GM20000 (cell line): ENCODE data around the gene SLC15A4.

Experiments
- DNase-seq: peaks from one replicate; pipeline ENCODE4 v3.0.0; 2012; ENCODE audit warnings: low spot score
- TF ChIP-seq, protein P1 (sequence below): IDR thresholded peaks from 2 replicates; pipeline ENCODE4 v1.5.1; 2012; ENCODE audit warnings: mild to moderate bottlenecking, control low read depth; ENCODE audit errors: extremely low read depth, missing control alignments

The SLC15A4 gene

DNA sequence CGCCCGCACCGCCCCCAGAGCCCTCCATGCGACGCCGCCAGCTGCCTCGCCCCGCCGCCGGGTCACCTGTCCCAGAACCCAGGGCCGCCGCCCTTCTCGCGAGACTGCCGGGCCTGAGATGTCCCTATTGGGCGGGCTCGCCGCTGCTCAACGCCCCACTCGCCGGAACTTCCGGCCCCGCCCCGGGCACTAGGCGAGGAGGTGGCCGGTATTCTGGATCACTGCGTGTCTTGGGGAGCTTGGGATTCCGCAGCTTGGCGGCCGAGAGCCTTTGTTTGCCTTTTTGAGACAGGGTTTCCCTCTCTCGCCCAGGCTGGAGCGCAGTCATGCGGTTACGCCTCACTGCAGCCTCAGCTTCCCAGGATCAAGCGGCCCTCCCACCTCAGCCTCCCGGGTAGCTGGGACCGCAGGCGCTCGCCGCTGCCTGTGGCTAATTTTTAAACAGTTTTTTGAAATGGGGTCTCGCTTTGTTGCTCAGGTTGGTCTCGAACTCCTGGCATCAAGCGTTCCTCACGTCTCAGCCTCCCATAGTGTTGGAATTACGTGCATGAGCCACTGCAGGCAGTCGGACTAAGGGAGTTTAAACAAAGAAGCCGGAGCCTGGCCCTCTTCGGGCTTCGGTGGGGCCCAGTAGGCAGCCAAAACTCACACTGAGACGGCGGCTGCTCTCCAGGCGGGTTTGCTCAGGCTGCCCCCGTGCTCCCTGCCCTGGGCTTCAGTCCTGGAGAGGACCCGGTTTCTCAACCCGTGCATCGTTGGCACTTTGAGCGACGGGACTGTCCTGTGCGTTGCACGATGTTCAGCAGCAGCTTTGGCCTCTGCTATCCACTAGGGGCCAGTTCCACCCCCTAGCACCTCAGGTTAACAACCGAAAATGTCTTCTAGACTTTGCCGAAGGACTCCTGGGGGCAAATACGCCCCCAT, at the start of gene SLC15A4:
TSS of gene SLC15A4 (minus strand) at position 43 of the 924 bp plus-strand sequence. CDS start at position 28, 15 bp downstream.
- peak; percentile 97 for DNase-seq
- TF ChIP-seq, protein P1, sequence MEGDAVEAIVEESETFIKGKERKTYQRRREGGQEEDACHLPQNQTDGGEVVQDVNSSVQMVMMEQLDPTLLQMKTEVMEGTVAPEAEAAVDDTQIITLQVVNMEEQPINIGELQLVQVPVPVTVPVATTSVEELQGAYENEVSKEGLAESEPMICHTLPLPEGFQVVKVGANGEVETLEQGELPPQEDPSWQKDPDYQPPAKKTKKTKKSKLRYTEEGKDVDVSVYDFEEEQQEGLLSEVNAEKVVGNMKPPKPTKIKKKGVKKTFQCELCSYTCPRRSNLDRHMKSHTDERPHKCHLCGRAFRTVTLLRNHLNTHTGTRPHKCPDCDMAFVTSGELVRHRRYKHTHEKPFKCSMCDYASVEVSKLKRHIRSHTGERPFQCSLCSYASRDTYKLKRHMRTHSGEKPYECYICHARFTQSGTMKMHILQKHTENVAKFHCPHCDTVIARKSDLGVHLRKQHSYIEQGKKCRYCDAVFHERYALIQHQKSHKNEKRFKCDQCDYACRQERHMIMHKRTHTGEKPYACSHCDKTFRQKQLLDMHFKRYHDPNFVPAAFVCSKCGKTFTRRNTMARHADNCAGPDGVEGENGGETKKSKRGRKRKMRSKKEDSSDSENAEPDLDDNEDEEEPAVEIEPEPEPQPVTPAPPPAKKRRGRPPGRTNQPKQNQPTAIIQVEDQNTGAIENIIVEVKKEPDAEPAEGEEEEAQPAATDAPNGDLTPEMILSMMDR, result no peak

DNA sequence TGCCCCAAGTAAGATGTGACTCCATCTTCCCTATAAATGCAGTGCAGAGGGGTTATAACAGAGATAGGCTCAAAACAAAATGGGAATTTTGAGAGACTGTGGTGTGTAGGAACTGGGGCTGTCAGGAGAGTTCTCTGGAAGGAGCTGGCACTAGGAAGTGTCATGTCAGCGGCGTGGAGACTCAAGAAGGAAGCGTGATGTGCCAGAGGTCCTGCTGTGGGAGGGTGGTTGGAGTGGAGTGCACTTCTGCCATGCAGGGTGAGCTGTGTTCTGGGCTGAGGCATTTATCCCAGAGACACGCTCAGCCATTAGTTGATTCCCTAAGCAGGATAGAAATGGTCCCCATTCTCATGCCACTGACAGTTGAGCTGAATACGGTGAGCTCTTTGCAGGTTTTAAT, 48.5 kb upstream of the SLC15A4 start:
- TF ChIP-seq, protein P1, result no peak

DNA sequence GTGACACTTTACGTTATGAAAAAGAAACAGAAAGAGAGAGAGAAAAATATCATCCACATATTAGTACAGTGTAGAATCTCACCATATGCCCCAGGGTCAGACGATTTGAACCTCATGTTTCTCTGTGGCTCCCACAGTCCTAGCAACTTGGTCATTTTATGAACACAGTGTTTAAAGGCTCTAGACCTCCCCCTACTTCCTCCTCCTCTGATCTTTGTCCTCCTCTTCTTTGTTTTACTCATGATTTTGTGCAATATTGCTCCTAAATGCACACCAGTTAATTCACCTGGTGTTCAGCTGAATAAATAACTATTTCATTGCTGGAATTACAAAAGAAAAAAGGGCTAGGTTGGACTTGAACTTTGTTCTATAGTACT, 47.7 kb upstream of the SLC15A4 start:
- TF ChIP-seq, protein P1, result no peak
- DNase-seq, result no peak

More for the DNA sequence above, 48.5 kb upstream of the SLC15A4 start:
- DNase-seq, result no peak

DNA sequence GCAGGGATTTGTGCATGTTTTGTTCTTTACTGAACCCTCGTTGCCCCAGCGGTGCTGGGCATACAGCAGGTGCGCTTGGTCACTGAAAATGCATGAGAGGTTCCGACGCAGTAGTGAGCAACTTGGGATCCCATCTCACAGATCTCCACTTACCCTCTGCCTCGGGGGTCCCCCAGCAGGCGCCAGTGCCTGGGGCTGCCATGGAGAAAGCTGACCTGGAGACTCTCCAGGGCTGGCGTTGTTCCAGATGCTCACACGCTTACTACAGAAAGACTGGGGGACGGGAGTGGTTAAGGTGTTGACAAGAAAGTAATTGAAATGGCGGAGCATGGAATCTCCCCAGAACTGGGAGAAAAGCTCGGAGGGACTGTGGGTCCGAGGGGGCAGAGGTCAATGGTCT, 43.7 kb upstream of the SLC15A4 start:
- DNase-seq, result no peak
- TF ChIP-seq, protein P1, result no peak

DNA sequence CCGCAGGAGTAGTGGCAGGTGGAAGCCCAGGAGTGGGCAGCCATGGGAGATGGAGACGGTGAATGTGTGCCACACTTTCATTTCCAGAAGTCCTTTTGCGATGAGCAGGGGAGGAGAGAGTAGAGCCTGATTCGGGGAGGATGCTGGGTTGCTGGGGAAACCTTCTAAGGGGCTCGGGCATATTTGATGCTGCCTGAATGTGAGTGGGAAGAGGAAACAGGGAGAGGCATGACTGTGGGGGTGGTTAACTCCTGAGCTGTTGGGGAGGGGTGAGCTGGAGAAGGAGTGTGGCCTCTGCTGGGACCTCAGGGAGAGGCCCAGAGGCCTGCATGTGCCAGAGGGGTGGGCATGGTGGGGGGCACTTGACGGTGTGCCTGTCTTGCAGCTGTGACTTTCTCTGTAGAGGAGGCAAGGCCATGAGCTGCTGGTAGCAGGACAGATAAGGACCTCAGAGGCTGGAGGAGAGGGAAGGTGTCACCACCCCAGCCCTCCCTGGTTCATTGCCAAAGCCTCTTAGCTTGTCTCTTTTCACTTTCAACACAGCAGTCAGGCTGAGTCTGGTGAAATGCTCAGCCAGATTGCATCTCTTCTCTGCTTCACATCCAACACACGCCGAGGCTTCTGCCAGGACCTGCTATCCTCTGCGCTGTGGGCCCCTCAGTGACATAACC, 40.9 kb upstream of the SLC15A4 start:
- TF ChIP-seq, protein P1, result no peak
- no peak for DNase-seq

DNA sequence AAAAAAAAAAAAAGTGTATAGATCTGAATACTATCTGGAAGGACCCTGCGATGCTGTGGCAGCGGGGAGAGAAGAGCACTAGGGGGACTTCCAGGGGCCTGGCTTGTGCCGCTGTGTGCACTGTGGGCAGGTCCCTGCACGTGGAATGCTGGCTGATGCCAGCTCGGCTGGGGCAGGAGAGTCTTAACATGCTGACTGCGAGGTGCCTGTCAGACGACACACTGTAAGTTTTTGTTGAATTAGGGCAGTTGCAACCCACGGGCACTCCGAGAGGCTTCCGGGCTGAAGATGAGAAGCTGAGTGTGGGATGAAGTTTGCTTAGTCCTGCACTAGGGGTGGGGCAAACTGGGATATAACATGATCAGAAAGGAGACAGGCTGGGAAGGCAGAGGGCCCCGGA, 40.2 kb upstream of the SLC15A4 start:
- DNase-seq, result no peak
- TF ChIP-seq, protein P1, result no peak
